Astrocyte (in vitro differentiated cells and primary cell): ENCODE data around the gene CCDC15.

Source experiments
- CTCF ChIP-seq: IDR thresholded peaks from 2 replicates; pipeline ENCODE4 v1.5.1; 2011; ENCODE audit warnings: low read depth, mild to moderate bottlenecking, inconsistent platforms, low read length, moderate library complexity; ENCODE audit not compliant: insufficient read depth
- EZH2 ChIP-seq: IDR thresholded peaks from 2 replicates; pipeline ENCODE4 v1.6.1; 2012; ENCODE audit warnings: mild to moderate bottlenecking, low read length, inconsistent platforms; ENCODE audit not compliant: insufficient read depth

GRCh38 chr11:125001079-125001778 lies 47.2 kb downstream of the CCDC15 start:
- TF ChIP-seq CTCF (no peak), EZH2 (no peak)
